ENCODE data around the gene MSI2. TPM values are rescaled to one million over a fixed set of nuclear protein-coding genes. Genes with fewer than 3 reads are reported as not detected.
A peak's percentile ranks its signal among the peaks of the same experiment; 100 is the strongest.

The MSI2 gene
- polyA plus RNA-seq, 1 of the 3 experiments (the other 2 are of a cell fraction) = 24.1 TPM

DNA sequence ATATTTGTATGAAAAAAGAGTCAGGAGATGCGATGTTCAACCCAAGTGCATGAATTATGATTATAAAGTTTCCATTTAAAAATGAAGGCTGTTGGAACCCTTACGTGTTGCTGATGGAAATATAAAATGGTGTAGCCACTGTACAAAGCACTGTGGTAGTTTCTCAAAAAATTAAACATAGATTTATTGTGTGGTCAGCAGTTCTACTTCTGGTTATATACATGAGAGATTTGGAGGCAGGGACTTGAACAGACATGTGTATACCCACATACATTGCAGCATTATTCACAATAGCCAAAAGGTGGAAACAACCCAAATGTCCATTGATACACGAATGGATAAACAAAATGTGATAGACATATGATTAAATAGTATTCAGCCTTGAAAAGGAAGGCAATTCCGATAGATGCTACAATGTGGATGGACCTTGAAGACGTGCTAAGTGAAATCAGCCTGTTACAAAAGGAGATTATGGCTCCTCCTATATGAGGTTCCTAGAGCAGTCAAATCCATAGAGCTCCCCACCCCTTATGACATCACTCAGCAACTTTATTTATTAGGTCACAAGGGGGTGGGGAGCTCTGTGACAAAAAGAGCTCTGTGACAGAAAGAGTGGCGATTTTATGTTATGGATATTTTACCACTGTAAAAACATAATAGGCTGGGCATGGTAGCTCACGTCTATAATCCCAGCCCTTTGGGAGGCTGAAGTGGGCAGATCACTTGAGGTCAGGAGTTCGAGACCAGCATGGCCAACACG, 106.7 kb downstream of the MSI2 start:
- H3K36me3 ChIP-seq (replicated peaks in 1 of 2; ENCODE audit: control insufficient read depth in 1 of 2, insufficient read depth in 2 of 2, low read length in 1 of 2) = no peaks in the 10 kb centered on the region
- H3K79me2 ChIP-seq (ENCODE audit: insufficient read depth) = no peaks in the 10 kb centered on the region; the same call in 1 of the 2 replicates
- no peak overlapping the region for H3K9ac ChIP-seq
- ChIA-PET POLR2A (interaction anchor here (1.0 kb wide), 1 partner anchor 68 kb away, joined by 3 read pairs; no protein-coding TSS in a partner anchor), CTCF (interaction anchor here (0.7 to 2.5 kb wide), 5 partner anchors 16 to 309 kb away, joined by 3 to 16 read pairs (median 5); no protein-coding TSS in a partner anchor)
- H3F3A ChIP-seq (replicated peaks; ENCODE audit: insufficient read depth) = no peaks in the 10 kb centered on the region
- WGBS (ENCODE audit: low lambda C conversion rate) = 95% methylated on average over 9 of the region's 9 CpGs
- no peaks in the 10 kb centered on the region for H3K9me3 ChIP-seq
- H3K4me3 ChIP-seq (ENCODE audit: low read depth in 2 of 2, low read length in 1 of 2) = no peak overlapping the region
- TF ChIP-seq, protein P1, sequence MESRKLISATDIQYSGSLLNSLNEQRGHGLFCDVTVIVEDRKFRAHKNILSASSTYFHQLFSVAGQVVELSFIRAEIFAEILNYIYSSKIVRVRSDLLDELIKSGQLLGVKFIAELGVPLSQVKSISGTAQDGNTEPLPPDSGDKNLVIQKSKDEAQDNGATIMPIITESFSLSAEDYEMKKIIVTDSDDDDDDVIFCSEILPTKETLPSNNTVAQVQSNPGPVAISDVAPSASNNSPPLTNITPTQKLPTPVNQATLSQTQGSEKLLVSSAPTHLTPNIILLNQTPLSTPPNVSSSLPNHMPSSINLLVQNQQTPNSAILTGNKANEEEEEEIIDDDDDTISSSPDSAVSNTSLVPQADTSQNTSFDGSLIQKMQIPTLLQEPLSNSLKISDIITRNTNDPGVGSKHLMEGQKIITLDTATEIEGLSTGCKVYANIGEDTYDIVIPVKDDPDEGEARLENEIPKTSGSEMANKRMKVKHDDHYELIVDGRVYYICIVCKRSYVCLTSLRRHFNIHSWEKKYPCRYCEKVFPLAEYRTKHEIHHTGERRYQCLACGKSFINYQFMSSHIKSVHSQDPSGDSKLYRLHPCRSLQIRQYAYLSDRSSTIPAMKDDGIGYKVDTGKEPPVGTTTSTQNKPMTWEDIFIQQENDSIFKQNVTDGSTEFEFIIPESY (IDR thresholded peaks at IDR 0.05; ENCODE audit: borderline replicate concordance, low read depth) = no peak
- TF ChIP-seq FOXJ3 (CRISPR knock-in tag; IDR thresholded peaks at IDR 0.05) (no peak), NFIC (IDR thresholded peaks at IDR 0.05; ENCODE audit: borderline replicate concordance) (no peak), POLR2AphosphoS5 (IDR thresholded peaks at IDR 0.05; ENCODE audit: low read depth, low read length) (no peak), YY1 (IDR thresholded peaks at IDR 0.05; ENCODE audit: low read depth) (no peak)
- H3K4me2 ChIP-seq = no peak overlapping the region
- no peaks in the 10 kb centered on the region for H3K9me2 ChIP-seq
- H3K27ac ChIP-seq (ENCODE audit: low read depth in 2 of 2, low read length in 1 of 2) = peak overlapping the region in 1 of 2 experiments; percentile 92; a peak in 2 of 4 replicates
- no peak overlapping the region for H2AFZ ChIP-seq (ENCODE audit: low read depth)
- no peaks in the 10 kb centered on the region for H4K20me1 ChIP-seq (ENCODE audit: insufficient read depth)
- no peaks in the 10 kb centered on the region for H3K27me3 ChIP-seq (ENCODE audit: insufficient read depth)
- peaks cover 0 to 52% of the 10 kb centered on the region in 2 experiments; a peak in 2 of 4 replicates for H3K4me1 ChIP-seq (ENCODE audit: control insufficient read depth in 1 of 2, insufficient read depth in 2 of 2, low read depth in 1 of 2, low read length in 1 of 2)
- no peak for DNase-seq

- CTCF ChIA-PET = interaction anchor here (0.7 to 2.5 kb wide), 7 partner anchors 17 to 420 kb away, joined by 3 to 16 read pairs (median 4); no protein-coding TSS in a partner anchor
- no peak overlapping the region for H2AFZ ChIP-seq (ENCODE audit: low read depth)
- no peak overlapping the region for H3K4me2 ChIP-seq
- H3K9me3 ChIP-seq = no peaks in the 10 kb centered on the region
- H4K20me1 ChIP-seq (ENCODE audit: insufficient read depth) = no peaks in the 10 kb centered on the region
- DNase-seq = no peak
- H3K27ac ChIP-seq (ENCODE audit: low read depth in 2 of 2, low read length in 1 of 2) = peak overlapping the region in 1 of 2 experiments; percentile 92; a peak in 2 of 4 replicates
- H3K27me3 ChIP-seq (ENCODE audit: insufficient read depth) = no peaks in the 10 kb centered on the region
- H3K4me3 ChIP-seq (ENCODE audit: low read depth in 2 of 2, low read length in 1 of 2) = no peak overlapping the region
- no peak overlapping the region for H3K9ac ChIP-seq
- H3K36me3 ChIP-seq (replicated peaks in 1 of 2; ENCODE audit: control insufficient read depth in 1 of 2, insufficient read depth in 2 of 2, low read length in 1 of 2) = no peaks in the 10 kb centered on the region
- no peak for TF ChIP-seq YY1 (IDR thresholded peaks at IDR 0.05; ENCODE audit: low read depth)
- TF ChIP-seq FOXJ3 (CRISPR knock-in tag; IDR thresholded peaks at IDR 0.05) = no peak
- TF ChIP-seq SIN3A (IDR thresholded peaks at IDR 0.05; ENCODE audit: borderline replicate concordance, low read depth, low read length) = no peak
- no peak for TF ChIP-seq CTCF (IDR thresholded peaks at IDR 0.05)
- no peak for TF ChIP-seq TEAD4 (IDR thresholded peaks at IDR 0.05; ENCODE audit: borderline replicate concordance, insufficient read depth)
- no peak for TF ChIP-seq EP300 (IDR thresholded peaks at IDR 0.05; ENCODE audit: borderline replicate concordance in 1 of 2, low read depth in 1 of 2, low read length in 1 of 2)
- TF ChIP-seq, protein P2, sequence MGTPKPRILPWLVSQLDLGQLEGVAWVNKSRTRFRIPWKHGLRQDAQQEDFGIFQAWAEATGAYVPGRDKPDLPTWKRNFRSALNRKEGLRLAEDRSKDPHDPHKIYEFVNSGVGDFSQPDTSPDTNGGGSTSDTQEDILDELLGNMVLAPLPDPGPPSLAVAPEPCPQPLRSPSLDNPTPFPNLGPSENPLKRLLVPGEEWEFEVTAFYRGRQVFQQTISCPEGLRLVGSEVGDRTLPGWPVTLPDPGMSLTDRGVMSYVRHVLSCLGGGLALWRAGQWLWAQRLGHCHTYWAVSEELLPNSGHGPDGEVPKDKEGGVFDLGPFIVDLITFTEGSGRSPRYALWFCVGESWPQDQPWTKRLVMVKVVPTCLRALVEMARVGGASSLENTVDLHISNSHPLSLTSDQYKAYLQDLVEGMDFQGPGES (IDR thresholded peaks at IDR 0.05; ENCODE audit: low read depth, low read length) = no peak
- no peak for TF ChIP-seq SMC3 (IDR thresholded peaks at IDR 0.05; ENCODE audit: low read depth, low read length)
- TF ChIP-seq MAX (IDR thresholded peaks at IDR 0.05; ENCODE audit: low read depth) = no peak
- no peaks in the 10 kb centered on the region for H3F3A ChIP-seq (replicated peaks; ENCODE audit: insufficient read depth)
- WGBS (ENCODE audit: low lambda C conversion rate) = 88% methylated on average over 4 of the region's 4 CpGs
- POLR2A ChIA-PET = interaction anchor here (1.0 to 1.2 kb wide), 2 partner anchors 68 to 106 kb away, joined by 3 to 5 read pairs; no protein-coding TSS in a partner anchor
- no peaks in the 10 kb centered on the region for H3K9me2 ChIP-seq
- H3K79me2 ChIP-seq (ENCODE audit: insufficient read depth) = no peaks in the 10 kb centered on the region; the same call in 1 of the 2 replicates
- peaks cover 0 to 52% of the 10 kb centered on the region in 2 experiments; a peak in 2 of 4 replicates for H3K4me1 ChIP-seq (ENCODE audit: control insufficient read depth in 1 of 2, insufficient read depth in 2 of 2, low read depth in 1 of 2, low read length in 1 of 2)
Measured at GRCh38 chr17:57363580-57363979, 107.3 kb downstream of the MSI2 start.
